NCI-H1436 treated with DMSO at 0.1 percent for 48 hours (cell line): ENCODE measurements around the gene PFN3.

Experiments
- DNase-seq: peaks from one replicate; lab custom pipeline; 2025; lab: John Stamatoyannopoulos, UW

The PFN3 gene, protein sequence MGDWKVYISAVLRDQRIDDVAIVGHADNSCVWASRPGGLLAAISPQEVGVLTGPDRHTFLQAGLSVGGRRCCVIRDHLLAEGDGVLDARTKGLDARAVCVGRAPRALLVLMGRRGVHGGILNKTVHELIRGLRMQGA

DNA sequence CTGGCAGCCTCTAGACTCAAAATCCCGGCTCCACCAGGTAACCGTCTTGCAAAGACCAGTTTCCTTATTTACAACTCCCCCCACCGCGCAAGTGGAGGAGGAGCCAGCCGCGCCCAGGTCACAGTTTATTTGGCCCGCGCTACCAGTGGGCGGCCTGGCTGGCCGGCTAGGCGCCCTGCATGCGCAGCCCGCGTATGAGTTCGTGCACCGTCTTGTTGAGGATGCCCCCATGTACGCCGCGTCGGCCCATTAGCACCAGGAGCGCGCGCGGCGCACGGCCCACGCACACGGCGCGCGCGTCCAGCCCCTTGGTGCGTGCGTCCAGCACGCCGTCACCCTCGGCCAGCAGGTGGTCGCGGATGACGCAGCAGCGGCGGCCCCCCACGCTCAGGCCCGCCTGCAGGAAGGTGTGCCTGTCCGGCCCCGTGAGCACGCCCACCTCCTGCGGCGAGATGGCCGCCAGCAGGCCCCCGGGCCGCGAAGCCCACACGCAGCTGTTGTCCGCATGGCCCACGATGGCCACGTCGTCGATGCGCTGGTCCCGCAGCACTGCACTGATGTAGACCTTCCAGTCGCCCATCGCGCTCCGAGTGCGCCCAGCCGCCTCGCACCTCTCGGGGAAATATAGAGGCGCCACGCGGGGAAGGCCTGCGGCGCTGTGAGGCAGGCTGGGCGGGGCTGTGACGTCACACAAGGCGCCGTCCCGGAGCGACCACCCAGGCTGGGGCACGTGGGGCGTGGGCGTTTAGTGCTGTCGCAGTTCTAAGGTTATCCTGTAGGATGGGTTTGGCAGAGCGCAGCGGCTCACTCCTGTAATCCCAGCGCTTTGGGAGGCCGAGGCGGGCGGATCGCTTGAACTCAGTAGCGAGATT, at the start of gene PFN3:
TSS of gene PFN3 (minus strand) at position 665 of the 872 bp plus-strand sequence. CDS start at position 580, 85 bp downstream.
- no peak for DNase-seq

DNA sequence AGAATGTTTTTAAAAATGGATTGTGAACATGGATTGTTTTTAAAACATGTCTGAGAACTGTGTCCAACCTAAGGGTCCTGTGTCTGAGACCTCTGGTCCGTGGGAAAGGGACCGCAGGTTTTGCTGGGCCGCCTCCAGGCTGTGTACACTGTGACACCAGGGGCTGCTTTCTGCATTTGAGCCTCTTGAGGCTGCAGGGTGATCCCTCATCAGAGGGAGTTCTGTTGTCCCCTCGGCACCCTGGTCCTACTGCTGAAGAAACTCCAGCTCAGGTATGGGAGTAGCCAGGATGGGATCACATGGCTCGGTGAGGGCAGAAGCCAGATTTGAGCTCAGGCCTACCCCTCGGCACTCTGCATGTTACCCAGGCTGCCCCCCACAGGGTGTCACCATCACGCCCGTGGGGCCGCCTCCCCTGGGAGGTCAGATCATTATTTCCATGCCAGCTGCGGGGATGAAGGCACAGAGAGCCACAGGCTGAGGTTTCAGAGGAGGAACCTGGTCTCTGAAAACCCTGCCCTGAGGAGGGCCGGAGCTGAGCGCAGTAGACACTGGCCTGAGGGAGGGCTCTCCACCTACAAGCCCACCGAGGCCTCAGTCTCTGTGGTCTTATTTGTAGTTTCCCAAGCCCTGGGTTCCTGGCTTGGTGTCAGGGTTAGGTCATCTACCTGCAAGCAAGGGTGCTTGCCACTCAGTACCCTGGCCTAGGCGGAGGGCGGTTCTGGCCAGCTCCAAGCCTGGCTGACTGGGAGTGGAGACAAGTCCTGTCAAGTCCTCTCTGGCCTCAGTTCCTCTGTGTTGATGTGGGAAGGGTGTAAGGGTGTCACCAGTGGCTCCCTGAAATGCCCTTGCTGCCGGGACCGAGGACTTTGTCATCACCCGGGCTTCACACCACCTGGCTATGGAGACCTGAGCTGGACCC, 48.9 kb upstream of the PFN3 start:
- DNase-seq = no peak

DNA sequence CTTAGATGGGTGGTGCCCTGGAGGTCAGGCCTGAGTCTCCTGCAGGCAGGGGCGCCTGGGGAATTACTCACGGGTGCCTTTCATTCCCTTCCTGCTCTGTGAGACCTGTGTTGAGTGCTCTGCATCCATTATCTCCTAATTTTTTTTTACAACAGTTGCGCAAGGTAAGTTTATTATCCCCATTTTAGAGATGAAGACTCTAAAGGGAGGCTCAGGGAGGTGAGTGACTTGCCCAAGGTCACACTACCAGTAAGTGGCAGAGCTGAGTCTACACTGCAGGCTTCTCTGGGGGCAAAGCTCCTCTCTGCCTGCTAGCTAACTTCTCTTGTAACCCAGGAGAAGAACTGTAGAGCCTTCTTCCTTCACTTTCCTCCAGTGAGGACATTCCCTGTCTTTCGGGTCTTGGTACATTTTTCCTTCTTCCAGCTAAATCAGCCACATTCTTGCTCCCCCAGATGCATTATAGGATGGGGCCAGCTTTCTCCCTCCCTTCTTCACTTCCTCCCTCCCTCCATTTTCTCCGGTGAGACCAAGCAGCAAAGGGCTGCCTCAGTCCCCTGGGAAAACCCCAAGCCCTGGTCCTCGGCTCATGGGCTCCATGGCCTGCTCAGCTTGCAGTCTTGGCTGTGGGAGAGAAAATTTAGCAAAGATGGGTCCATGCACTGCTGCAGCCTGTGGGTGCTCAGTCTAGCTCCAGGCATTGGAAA, 47.9 kb upstream of the PFN3 start:
- DNase-seq = no peak

DNA sequence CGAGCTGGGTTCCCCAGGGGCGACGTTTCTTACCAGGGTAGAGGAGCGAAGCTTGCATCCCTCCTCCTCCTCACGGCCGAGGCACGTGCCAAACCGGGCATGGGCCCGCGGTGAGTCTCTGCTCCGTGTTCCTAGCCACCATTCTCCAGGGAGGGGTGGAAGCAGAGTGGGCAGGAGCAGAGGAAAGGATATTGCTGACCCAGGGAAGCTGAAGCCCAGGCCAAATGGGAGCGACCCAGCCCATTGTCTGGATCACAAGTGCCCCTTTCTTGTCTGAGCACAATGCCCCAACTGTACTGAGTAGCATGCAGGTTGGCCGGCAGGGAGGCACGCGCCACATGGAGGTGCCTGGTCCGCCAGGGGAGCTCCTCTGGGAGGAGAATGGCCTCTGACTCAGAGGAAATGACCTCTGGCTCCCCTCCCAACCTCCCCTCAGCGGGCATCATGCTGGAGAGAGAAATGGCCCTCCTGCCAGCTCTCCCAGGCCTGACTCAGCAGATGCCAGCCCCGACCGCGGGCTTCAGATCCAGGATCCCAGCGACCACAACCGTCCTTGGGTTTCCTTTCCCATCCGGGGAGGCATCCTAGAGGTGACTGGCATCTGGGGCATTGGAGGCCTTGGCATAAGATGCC, 47.3 kb upstream of the PFN3 start:
- DNase-seq = no peak

DNA sequence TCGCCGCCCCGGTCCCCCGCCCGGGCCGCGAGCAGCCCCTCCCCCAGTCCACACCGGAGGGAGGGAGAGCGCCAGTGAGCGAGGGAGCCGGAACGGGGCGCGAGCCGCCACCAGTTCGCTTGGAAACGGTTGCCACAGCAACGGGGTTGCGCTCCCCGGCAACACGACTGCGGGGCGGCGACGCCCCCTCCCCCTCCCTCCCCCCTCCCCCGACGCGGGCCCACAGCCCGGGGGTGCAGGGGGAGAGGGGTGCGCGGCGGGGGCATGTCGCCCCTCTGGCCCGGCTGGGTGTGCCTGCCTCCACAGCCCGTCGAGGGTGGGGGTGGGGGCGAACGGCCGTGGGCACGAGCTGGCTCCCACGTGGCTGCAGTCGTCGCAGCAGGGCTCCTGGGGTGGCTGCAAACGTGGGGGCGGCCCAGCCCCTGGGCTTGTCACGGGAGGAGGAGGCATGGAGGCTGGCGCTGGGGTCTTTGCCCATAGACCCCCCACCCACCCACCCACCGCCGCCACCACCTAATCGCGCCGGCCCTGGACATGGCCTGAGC, 46.7 kb upstream of the PFN3 start:
- no peak for DNase-seq

DNA sequence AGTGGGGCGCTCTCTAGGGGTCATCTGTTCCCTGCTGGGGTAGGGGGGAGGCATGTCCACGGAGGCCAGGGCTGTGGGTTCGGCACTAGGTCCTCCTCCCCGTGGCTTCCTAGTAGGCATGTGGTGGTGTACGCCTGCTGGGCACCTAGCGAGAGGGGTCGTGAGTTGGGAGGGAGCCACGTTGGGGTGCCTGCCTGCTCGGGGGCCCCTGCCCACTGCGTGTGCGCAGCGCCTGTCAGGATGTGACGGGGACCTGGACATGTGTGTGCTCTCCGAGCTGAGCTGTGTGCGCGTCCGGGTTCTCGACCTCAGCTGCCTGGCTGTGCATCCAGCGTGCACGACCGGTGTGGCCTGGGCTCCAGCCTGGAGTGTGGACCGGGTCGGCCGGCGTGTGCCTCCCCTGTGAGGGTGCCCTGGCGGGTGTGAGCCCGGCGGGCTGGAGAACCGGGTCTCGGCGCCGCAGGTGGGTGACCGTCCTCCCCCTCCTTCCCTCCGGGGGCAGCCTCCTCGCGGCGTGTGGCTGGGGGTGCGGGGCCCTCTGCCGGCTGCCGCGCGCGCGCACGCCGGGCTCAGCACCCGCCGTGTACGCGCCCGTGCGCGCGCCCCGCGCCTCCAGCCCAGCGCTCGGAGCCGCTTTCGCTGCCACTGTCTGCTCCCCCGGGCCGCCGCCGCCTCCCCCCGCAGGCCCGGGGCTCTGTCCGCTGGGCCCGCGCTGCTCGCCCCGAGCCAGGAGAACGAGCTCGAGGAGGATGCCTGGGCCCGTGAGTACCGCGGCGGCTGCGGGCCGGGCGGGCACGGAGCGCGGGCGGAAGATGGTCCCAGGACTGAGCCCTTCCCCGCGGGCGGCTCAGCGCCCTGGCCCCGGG, 46.0 kb upstream of the PFN3 start, which contains the start of gene PRR7:
TSS of gene PRR7 (plus strand) at position 615 of the 866 bp plus-strand sequence. CDS start 8,254 bp downstream, outside the sequence.
- DNase-seq = no peak

DNA sequence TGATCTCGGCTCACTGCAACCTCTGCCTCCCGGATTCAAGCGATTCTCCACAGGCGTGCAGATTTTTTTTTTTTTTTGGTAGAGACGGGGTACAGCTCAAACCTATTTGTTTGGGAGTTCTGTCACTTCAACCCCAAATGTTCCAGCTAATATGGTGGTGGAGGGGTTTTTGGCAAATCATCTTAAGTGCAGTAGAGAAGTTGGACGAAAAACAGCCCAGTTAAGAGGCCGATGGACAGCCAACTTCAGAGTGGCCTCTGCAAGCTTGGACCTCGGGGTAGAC, 45.4 kb upstream of the PFN3 start:
- DNase-seq = no peak

DNA sequence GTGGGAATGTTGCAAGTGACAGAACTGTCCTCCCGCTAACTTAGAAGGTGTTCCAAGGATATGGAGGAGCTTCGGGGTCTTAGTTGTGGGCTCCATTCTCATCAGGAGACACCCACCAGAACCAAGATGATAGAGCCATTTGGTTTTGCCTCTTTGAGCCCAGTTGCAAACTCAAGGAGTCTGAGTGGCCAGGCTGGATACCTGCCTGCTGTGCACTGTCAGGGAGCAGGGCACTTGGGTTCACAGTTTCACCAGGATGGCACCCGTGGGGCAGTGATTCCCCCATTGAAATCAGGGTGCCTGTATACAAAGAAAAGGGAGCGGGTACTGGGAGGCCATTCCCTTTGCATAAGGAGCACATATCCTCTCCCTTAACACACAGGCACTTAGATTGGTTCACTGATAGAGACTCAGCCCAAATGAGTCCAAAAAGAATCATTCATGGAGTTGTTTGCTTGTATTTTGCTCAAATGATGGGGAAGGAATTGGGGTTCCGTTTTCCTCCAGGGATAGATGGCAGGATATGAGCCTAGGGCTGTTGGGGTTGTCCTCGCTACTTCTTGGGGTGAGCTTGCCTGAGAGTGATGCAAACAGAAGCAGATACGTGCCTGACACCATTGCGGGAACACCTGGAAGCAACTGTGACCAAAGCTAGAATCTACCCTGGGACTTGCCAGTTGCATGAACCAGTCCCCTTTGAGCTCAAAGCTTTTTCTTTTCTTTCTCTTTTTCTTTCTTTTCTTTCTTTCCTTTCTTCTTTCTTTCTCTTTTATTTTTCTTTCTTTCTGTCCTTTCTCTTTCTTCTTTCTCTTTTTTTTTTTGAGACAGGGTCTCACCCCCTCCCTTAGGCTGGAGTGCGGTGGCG, 44.8 kb upstream of the PFN3 start:
- DNase-seq = no peak

DNA sequence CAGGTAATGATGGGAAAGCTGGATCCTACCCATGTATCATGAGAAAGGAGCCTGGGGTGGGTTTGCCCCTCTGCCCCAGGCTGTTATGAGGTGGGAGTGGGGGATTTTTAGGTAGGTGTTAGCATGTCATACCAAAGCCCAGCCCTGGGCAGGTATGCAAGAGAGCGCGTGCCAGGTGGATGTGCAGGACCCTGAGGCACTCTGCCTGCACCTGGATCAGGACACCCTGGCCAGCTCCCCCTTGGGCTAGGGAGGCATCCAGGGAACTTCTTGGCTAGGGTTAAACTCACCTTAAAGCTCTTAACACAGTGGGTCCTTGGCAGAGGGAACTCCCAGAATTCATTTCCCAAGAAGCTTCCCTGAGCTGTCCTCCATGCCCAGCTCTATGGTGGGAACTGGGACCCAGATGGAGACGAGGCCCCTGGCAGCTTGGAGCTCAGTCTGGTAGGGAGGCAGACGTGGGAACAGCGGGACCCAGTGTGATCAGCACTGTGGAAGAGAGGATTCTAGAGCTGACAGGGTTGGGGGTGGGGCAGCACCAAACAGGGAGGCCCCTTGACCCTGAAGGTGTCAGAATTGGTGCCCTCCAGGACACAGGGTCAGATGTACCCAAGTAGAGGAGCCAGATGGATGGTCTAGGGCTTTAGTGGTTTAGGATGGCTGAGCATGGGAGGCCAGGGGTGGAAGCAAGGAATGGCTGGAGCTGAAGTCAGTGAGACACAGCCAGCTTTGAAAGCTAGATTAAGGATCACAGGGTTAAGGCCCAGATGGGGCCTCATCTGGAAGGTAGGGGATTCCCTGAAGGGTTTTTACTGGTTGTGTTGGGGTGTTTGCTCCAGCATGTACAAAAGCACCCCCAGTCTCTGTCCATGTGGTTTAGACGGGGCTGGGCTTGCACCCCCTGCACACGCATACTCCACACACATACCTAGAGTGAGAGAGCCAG, 43.9 kb upstream of the PFN3 start:
- DNase-seq = no peak

DNA sequence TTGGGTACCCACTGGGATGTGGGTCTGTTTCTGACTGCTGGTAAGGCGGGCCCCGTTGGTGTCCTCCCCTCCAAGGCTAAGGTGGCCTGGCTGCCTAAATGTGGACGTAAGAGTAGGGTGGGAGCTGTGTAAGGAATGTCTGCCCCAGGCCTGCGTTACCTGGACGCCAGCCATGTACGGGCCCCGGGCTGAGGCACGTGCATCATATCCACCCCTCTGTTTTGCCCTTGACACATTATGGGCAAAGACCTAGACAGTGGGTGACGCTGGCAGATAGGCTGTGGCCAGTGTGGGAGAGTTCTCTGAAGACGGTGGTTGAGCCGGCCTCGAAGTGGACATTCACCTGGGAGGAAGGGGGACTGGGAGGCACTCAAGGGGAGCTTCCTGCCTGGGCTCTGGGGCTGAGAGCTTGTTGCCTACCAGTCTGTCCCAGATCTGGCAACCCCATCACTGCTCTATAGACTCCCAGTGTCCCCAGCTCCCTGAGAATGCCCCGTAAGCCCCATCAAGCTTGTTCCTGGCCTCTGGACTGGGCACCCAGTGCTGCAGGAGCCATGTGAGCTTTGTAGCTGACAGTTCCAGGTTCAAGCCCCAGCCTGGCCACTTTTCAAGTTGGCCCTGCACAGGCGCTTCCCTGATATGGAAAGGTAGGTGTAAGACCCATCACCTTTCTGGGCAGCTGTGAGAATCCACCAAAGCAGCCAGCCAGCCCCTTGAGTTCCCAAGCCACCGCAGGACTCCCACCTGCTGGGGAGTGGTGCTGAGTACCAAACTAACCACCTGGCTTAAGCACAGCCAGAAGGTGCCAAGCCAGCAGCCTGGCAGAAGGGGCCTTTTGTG, 42.9 kb upstream of the PFN3 start:
- no peak for DNase-seq

DNA sequence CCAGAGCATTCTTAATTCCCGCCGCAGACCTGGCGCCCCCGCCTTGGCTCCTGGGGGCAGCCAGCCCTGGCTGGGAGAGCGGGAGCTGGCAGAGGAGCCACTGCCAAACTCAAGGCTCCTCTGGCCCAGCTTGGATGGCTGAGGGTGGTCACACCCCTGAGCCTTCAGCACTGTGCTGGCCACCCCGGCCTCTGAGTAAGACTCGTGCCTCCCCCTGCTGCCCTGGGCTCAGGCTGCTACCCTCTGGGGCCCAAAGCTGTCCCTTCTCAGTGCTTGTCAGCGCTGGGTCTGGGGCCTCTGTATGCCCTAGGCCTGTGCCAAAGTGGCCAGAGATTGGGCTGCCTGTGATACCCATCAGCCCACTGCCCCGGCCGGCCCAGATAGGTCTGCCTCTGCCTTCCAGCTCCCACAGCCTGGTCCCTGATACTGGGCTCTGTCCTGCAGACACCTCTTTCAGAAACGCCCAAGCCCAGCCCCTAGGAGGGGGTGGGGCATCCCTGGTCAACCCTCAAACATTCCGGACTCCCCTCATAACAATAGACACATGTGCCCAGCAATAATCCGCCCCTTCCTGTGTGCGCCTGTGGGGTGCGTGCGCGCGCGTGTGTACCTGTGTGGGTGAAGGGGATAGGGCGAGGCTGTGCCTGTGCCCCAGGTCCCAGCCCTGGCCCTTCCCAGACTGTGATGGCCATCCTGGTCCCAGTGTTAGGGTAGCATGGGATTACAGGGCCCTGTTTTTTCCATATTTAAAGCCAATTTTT, 41.8 kb upstream of the PFN3 start:
- no peak for DNase-seq

DNA sequence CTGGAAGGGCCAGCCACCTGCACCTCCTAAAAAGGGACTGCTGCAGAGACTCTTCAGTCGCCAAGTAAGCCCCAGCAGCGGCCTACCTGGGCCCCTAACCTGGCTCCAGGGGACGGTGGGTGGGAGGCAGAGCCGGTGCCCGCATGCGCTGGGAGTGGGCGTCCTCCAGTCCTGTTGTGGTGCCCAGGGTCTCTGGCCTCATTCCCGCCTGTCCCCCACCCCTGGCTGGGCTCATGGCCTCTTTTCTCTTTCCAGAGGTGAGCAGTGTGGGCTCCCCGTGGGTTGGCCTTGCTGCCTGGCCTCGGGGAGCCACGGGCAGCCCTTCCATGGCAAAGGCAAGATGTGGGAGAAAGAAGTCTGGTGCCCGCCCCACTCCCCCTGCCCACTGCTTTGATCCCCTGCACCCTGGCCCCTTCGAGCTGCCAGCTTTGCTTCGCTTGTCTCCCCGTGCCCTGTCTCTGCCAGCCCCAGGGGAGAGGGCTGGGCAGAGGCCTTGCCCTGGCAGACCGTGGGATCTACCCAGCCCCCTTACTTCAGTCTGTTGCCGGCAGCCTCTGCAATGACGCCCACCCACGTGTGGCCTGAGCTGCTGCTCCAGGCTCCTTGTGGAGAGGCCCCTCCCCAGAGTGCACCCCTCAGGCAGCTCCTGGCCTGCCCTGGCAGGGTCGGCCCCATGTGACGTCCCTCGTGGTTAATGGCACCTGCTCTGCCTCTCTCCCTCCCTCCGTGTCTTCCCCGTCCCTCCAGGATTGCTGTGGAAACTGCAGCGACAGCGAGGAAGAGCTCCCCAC, 40.7 kb upstream of the PFN3 start:
- no peak for DNase-seq

DNA sequence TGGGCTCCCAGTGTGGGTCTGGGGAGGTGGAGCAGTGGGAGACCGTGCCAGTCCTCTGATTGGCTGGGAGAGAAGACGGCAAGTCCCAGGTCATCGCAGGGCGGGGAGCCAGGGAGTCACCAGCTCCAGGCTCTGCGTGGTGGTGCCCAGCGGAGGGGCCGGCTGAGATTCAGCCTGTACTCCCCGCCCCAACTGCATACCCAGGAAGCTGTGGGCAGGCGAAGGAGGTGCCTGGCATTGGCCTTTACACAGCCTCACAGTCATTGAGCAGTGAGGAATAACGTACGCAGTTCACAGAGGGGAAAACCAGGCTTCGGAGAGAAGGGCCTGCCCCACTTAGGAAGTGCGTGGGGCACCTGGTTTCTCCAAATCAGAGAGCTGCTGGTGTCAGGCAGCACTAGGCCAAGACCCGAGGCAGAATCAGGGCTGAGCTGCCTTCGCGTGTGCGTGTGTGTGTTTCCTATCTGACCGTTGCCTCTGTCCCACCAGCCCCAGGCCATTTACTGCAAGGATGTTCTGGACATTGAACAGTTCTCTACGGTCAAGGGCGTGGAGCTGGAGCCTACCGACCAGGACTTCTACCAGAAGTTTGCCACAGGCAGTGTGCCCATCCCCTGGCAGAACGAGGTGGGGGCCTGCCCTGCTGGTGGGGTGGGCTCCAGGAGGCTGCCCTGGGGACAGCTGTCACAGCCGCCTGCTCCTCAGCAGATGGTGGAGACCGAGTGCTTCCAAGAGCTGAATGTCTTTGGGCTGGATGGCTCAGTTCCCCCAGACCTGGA, 39.9 kb upstream of the PFN3 start:
- DNase-seq = no peak

DNA sequence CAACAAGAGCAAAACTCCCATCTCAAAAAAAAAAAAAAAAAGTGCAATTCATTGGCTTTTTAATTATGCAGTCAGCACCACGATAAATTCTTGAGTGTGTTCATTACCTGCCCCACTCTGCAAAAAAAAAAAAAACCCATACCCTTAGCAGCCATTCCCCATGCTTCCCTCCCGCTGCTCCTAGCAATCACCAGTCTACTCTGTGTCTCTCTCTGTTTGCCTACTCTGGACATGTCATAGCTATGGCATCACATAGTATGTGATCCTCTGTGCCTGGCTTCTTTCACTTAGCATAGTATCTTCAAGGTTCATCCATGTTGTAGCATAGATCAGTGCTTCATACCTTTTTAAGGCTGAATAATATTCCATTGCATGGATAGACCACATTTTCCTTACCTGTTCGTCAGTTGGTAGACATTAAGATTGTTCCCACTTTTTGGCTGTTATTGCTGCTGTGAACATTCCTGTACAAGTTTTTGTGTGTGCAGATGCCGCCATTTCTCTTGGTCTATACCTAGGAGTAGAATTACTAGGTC, 39.1 kb upstream of the PFN3 start:
- DNase-seq = no peak

DNA sequence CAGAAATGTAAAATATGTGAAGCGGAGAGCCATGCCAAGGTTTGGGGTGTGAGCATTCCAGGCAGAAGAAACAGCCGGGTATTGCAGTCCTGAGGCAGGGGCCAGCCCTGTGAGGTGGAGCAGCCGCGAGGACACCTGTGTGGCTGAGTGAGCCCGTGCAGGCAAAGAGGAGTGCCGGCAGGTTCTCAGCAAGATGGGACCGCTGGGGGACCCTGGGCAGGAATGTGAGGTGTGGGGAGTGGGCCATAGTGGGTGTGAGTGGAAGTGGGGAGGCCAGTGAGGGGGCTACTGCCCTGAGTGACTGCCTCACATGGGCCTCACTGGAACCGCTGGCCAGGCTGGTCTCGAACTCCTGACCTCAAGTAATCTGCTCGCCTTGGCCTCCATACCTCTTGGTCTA, 38.0 kb upstream of the PFN3 start:
- DNase-seq = no peak
